K562 (cell line): Measurements from ENCODE around the gene KRT34. TPM values are rescaled to one million over a fixed set of nuclear protein-coding genes. Genes with fewer than 3 reads are reported as not detected.

ENCODE experiments used
- ATAC-seq: fragments of 200-7000 bp; cut with Tn5 transposase; 3 replicates; pipeline ENCODE4 v1.9.1; 2020; ENCODE audit warnings: moderate library complexity
- BruUV-seq: library from RNA; stranded (reverse); fragments of 400-500 nt; replicated peaks from 2 replicates; lab custom pipeline; 2021; lab: Mats Ljungman, UMichigan
- CTCF ChIA-PET: fragments of 300-600 bp; formaldehyde crosslinking; extraction: SDS; loops from one replicate; lab custom pipeline; 2021; ENCODE audit warnings: low intra/inter-chr PET ratio; lab: Yijun Ruan, JAX
- POLR2A ChIA-PET: fragments of 300-600, 350-650 bp; sonication (Branson Sonifier 250); formaldehyde crosslinking; extraction: SDS; loops from one replicate; lab custom pipeline; 2021; ENCODE audit warnings: antibody characterized with exemption, inconsistent platforms; lab: Yijun Ruan, JAX
- DNase-seq, 4 experiments: peaks; one replicate each; pipeline versions ENCODE4 v3.0.0 to v3.0.0-alpha.2; 2011 to 2018; ENCODE audit warnings: low spot score in 3 of 4, mixed read lengths in 3 of 4; ENCODE audit errors: extremely low read depth in 1 of 4
- FAIRE-seq: peaks from 2 replicates; lab custom pipeline; 2011; peaks lifted over from hg19 to GRCh38; lab: Jason Lieb, UNC
- H2AFZ ChIP-seq: 2 replicates; pipeline ENCODE4 v1.6.0; 2011; ENCODE audit warnings: low read depth, low read length, control low read depth, inconsistent platforms
- H3K27ac ChIP-seq: fragments of 200-600 bp; 3 replicates; pipeline ENCODE4 v1.8.0; 2011; ENCODE audit warnings: low read depth, mild to moderate bottlenecking, control low read depth, inconsistent platforms, low read length, moderate library complexity, mixed read lengths; ENCODE audit errors: extremely low read depth
- H3K27me3 ChIP-seq, 2 experiments: fragments of 300-600 bp in 1 of 2; 2 replicates in 1 of 2; 3 replicates in 1 of 2; pipeline versions ENCODE4 v1.6.0 to v1.8.0; 2011; ENCODE audit warnings: inconsistent platforms in 2 of 2, low read length in 2 of 2, mild to moderate bottlenecking in 1 of 2, mixed read lengths in 1 of 2, moderate library complexity in 1 of 2; ENCODE audit not compliant: control insufficient read depth in 2 of 2, insufficient read depth in 2 of 2
- H3K36me3 ChIP-seq: fragments of 300-600 bp; 3 replicates; pipeline ENCODE4 v1.8.0; 2011; ENCODE audit warnings: mild to moderate bottlenecking, low read length, inconsistent platforms; ENCODE audit not compliant: control insufficient read depth, insufficient read depth
- H3K4me1 ChIP-seq, 2 experiments: fragments of 200-600 bp in 1 of 2; replicated peaks in 1 of 2; 2 replicates in 1 of 2; 3 replicates in 1 of 2; pipeline versions ENCODE4 v1.5.1 to v1.8.0; 2011; ENCODE audit warnings: inconsistent platforms in 2 of 2, low read length in 2 of 2, mild to moderate bottlenecking in 1 of 2, mixed read lengths in 1 of 2, moderate library complexity in 1 of 2; ENCODE audit not compliant: control insufficient read depth in 2 of 2, insufficient read depth in 2 of 2
- H3K4me2 ChIP-seq: 2 replicates; pipeline ENCODE4 v1.6.1; 2011; ENCODE audit warnings: low read length, control low read depth, inconsistent platforms, mixed read lengths; ENCODE audit not compliant: insufficient read depth
- H3K4me3 ChIP-seq: fragments of 200-600 bp; sonication (generic), shearing (Covaris generic); 2 replicates; pipeline ENCODE4 v1.5.1; 2016; ENCODE audit warnings: control low read depth, inconsistent platforms
- H3K79me2 ChIP-seq: fragments of 200-600 bp; 3 replicates; pipeline ENCODE4 v1.8.0; 2011; ENCODE audit warnings: low read length, inconsistent platforms; ENCODE audit not compliant: control insufficient read depth, insufficient read depth
- H3K9ac ChIP-seq, 2 experiments: 2 replicates each; pipeline versions ENCODE4 v1.6.0 to v1.6.1; 2011; ENCODE audit warnings: low read depth in 2 of 2, low read length in 2 of 2, control low read depth in 1 of 2, inconsistent platforms in 1 of 2, mild to moderate bottlenecking in 1 of 2, mixed read lengths in 1 of 2; ENCODE audit not compliant: insufficient read depth in 1 of 2
- H3K9me1 ChIP-seq: one replicate; pipeline ENCODE4 v1.6.0; 2011; ENCODE audit warnings: inconsistent platforms, mild to moderate bottlenecking, low read length, moderate library complexity; ENCODE audit not compliant: control insufficient read depth, insufficient read depth
- H3K9me3 ChIP-seq: replicated peaks from 2 replicates; pipeline ENCODE4 v1.5.1; 2011; ENCODE audit warnings: low read depth, low read length, inconsistent platforms; ENCODE audit not compliant: control insufficient read depth, insufficient read depth
- H4K20me1 ChIP-seq: replicated peaks from 2 replicates; pipeline ENCODE4 v1.6.1; 2011; ENCODE audit warnings: low read length, inconsistent platforms, mixed read lengths; ENCODE audit not compliant: control insufficient read depth, insufficient read depth
- BMI1 ChIP-seq: fragments of 150-350 bp; IDR thresholded peaks from 2 replicates; pipeline ENCODE4 v1.6.1; 2014; ENCODE audit warnings: low read length
- CHCHD3 ChIP-seq: fragments of 250-450 bp; sonication (Bioruptor Pico); IDR thresholded peaks from 2 replicates; pipeline ENCODE4 v2.1.2; 2022; ENCODE audit warnings: mild to moderate bottlenecking
- CREB3 ChIP-seq: fragments of 450-650 bp; conservative IDR thresholded peaks from 2 replicates; pipeline ENCODE4 v1.6.1; 2016; ENCODE audit warnings: missing genetic modification characterization, low read depth, mild to moderate bottlenecking, missing compliant biosample characterization, moderate library complexity
- ESRRB ChIP-seq: fragments of 250-450 bp; sonication (Bioruptor Pico); IDR thresholded peaks from 2 replicates; pipeline ENCODE4 v1.5.0; 2020; ENCODE audit warnings: mild to moderate bottlenecking, moderate library complexity, borderline replicate concordance
- HMG20A ChIP-seq: fragments of 450-650 bp; formaldehyde crosslinking; conservative IDR thresholded peaks from 2 replicates; pipeline ENCODE4 v1.4.0; 2020; ENCODE audit warnings: mild to moderate bottlenecking, mixed read lengths
- HNRNPH1 ChIP-seq: fragments of 200-400 bp; formaldehyde crosslinking; optimal IDR thresholded peaks from 2 replicates; pipeline ENCODE3; 2017; ENCODE audit warnings: low read depth, mild to moderate bottlenecking, low read length, moderate library complexity
- IFI16 ChIP-seq: fragments of 250-450 bp; sonication (Bioruptor Pico); IDR thresholded peaks from 2 replicates; pipeline ENCODE4 v2.1.2; 2022; ENCODE audit warnings: mild to moderate bottlenecking, inconsistent platforms
- L3MBTL2 ChIP-seq: fragments of 450-650 bp; IDR thresholded peaks from 2 replicates; pipeline ENCODE4 v1.6.1; 2016; ENCODE audit warnings: mild to moderate bottlenecking, moderate library complexity
- MECOM ChIP-seq: fragments of 250-450 bp; sonication (Bioruptor Pico); IDR thresholded peaks from 2 replicates; pipeline ENCODE4 v1.8.0; 2022; ENCODE audit warnings: inconsistent platforms
- MIER1 ChIP-seq: fragments of 450-650 bp; IDR thresholded peaks from 2 replicates; pipeline ENCODE4 v1.6.1; 2016; ENCODE audit warnings: antibody characterized with exemption, mild to moderate bottlenecking, low read depth
- MTA2 ChIP-seq: fragments of 450-650 bp; IDR thresholded peaks from 2 replicates; pipeline ENCODE4 v1.6.1; 2016; ENCODE audit warnings: low read depth
- POLR2H ChIP-seq: IDR thresholded peaks from 2 replicates; pipeline ENCODE4 v1.6.1; 2016; ENCODE audit warnings: missing genetic modification characterization, low read depth, mild to moderate bottlenecking, control low read depth, missing compliant biosample characterization, moderate library complexity
- SOX6 ChIP-seq: fragments of 450-650 bp; IDR thresholded peaks from 2 replicates; pipeline ENCODE4 v1.6.1; 2014; ENCODE audit warnings: mild to moderate bottlenecking
- TEAD1 ChIP-seq, 2 experiments: fragments of 450-650 bp in 1 of 2; sonication (generic) in 1 of 2; formaldehyde crosslinking; IDR thresholded peaks; 2 replicates each; pipeline versions ENCODE4 v1.4.0 to v1.8.0; 2020 to 2022; ENCODE audit warnings: mild to moderate bottlenecking in 2 of 2, missing genetic modification reagents in 1 of 2
- TFAM ChIP-seq: fragments of 250-450 bp; sonication (Bioruptor Pico); conservative IDR thresholded peaks from 2 replicates; pipeline ENCODE4 v1.5.0; 2021; ENCODE audit warnings: mild to moderate bottlenecking, moderate library complexity
- ZNF431 ChIP-seq: sonication (generic); formaldehyde crosslinking; IDR thresholded peaks from 2 replicates; pipeline ENCODE4 v1.8.0; 2022; ENCODE audit warnings: mild to moderate bottlenecking, missing genetic modification reagents
- WGBS: fragments of 100-300 bp; shearing (Covaris generic); methylation state at CpG from one replicate; pipeline ENCODE4 v1.1.6; 2016; ENCODE audit warnings: low coverage, mixed read lengths; ENCODE audit not compliant: insufficient coverage; ENCODE audit errors: missing lambda C conversion rate; 5-methylcytosine and 5-hydroxymethylcytosine counted together
- in situ Hi-C: fragments of 300-500 bp; cut with MboI; formaldehyde crosslinking; loops from 4 replicates; pipeline ENCODE4 v1.15.0; 2018; ENCODE audit warnings: inconsistent platforms, mixed read lengths
- intact Hi-C: fragments of 100-400 bp; cut with micrococcal nuclease; formaldehyde crosslinking; loops from 2 replicates; pipeline ENCODE4 v1.14.2; 2022
- polyA plus RNA-seq, 8 experiments: library from polyadenylated mRNA; depleted of rRNA in 4 of 8; stranded (reverse) in 5 of 8; unstranded in 3 of 8; fragments of >200 nt; fragmentation: Nextera tagmentation in 2 of 8; fragmentation: Illumina TruSeq in 1 of 8; extraction: Ambion mirVana in 2 of 8; extraction: Trizol in 1 of 8; gene quantifications; 2 replicates each; pipeline versions ENCODE4 v1.2.1 to v1.2.3, GENCODE V29; 2011 to 2014; ENCODE audit warnings: inconsistent platforms in 1 of 8, missing spikeins in 1 of 8
- total RNA-seq, 7 experiments: library from RNA; depleted of rRNA in 6 of 7; stranded (reverse); fragments of >200 nt in 6 of 7; fragmentation: Illumina TruSeq in 2 of 7; extraction: Trizol in 2 of 7; gene quantifications; 2 replicates each; pipeline versions ENCODE4 v1.2.1 to v1.2.3, GENCODE V29; 2011 to 2021; ENCODE audit warnings: low replicate concordance in 1 of 7
- TF ChIP-seq, protein P1 (sequence below): fragments of 250-450 bp; sonication (Bioruptor Pico); IDR thresholded peaks from 2 replicates; pipeline ENCODE4 v1.8.0; 2021; ENCODE audit warnings: mild to moderate bottlenecking, moderate library complexity
- TF ChIP-seq, protein P2 (sequence below): sonication (generic); formaldehyde crosslinking; IDR thresholded peaks from 2 replicates; pipeline ENCODE4 v1.8.0; 2022; ENCODE audit warnings: missing genetic modification reagents, mild to moderate bottlenecking, borderline replicate concordance
- TF ChIP-seq, protein P3 (sequence below): fragments of 450-650 bp; IDR thresholded peaks from 2 replicates; pipeline ENCODE4 v1.7.1; 2018; ENCODE audit warnings: mild to moderate bottlenecking, low read depth; ENCODE audit not compliant: partially characterized antibody

KRT34 gene
- total and polyA plus RNA-seq, 9 of the 15 experiments (the other 6 are each of a cell fraction or from before 2014, with no cell fraction given): not detected

GRCh38 chr17:41419716-41420115 lies 37.6 kb upstream of the KRT34 start:
- POLR2A ChIA-PET: no interaction called here
- intact Hi-C loops: no loop called here
- no peak overlapping the region for H3K9ac ChIP-seq
- ATAC-seq: no peak
- H2AFZ ChIP-seq: no peak overlapping the region
- no peaks in the 10 kb centered on the region for H3K4me1 ChIP-seq
- H3K79me2 ChIP-seq: no peaks in the 10 kb centered on the region
- TF ChIP-seq, protein P1, sequence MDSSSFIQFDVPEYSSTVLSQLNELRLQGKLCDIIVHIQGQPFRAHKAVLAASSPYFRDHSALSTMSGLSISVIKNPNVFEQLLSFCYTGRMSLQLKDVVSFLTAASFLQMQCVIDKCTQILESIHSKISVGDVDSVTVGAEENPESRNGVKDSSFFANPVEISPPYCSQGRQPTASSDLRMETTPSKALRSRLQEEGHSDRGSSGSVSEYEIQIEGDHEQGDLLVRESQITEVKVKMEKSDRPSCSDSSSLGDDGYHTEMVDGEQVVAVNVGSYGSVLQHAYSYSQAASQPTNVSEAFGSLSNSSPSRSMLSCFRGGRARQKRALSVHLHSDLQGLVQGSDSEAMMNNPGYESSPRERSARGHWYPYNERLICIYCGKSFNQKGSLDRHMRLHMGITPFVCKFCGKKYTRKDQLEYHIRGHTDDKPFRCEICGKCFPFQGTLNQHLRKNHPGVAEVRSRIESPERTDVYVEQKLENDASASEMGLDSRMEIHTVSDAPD: no peak
- TF ChIP-seq, protein P2, sequence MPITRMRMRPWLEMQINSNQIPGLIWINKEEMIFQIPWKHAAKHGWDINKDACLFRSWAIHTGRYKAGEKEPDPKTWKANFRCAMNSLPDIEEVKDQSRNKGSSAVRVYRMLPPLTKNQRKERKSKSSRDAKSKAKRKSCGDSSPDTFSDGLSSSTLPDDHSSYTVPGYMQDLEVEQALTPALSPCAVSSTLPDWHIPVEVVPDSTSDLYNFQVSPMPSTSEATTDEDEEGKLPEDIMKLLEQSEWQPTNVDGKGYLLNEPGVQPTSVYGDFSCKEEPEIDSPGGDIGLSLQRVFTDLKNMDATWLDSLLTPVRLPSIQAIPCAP (CRISPR knock-in tag): no peak
- TF ChIP-seq ZNF431 (no peak), ESRRB (no peak), BMI1 (no peak), CHCHD3 (CRISPR knock-in tag) (no peak), POLR2H (tag) (no peak), HNRNPH1 (no peak), MTA2 (no peak), CREB3 (tag) (no peak), MECOM (CRISPR knock-in tag) (no peak), IFI16 (CRISPR knock-in tag) (no peak), TFAM (CRISPR knock-in tag) (no peak), L3MBTL2 (no peak), MIER1 (no peak), SOX6 (no peak), TEAD1 (CRISPR knock-in tag; IDR thresholded peaks at IDR 0.05) (no peak), HMG20A (CRISPR knock-in tag) (no peak)
- TF ChIP-seq, protein P3, sequence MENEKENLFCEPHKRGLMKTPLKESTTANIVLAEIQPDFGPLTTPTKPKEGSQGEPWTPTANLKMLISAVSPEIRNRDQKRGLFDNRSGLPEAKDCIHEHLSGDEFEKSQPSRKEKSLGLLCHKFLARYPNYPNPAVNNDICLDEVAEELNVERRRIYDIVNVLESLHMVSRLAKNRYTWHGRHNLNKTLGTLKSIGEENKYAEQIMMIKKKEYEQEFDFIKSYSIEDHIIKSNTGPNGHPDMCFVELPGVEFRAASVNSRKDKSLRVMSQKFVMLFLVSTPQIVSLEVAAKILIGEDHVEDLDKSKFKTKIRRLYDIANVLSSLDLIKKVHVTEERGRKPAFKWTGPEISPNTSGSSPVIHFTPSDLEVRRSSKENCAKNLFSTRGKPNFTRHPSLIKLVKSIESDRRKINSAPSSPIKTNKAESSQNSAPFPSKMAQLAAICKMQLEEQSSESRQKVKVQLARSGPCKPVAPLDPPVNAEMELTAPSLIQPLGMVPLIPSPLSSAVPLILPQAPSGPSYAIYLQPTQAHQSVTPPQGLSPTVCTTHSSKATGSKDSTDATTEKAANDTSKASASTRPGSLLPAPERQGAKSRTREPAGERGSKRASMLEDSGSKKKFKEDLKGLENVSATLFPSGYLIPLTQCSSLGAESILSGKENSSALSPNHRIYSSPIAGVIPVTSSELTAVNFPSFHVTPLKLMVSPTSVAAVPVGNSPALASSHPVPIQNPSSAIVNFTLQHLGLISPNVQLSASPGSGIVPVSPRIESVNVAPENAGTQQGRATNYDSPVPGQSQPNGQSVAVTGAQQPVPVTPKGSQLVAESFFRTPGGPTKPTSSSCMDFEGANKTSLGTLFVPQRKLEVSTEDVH: no peak
- TF ChIP-seq, all 486 proteins: peak for 0
- Histone ChIP-seq H3K9me3 (no peaks in the 10 kb centered on the region), H3K36me3 (no peaks in the 10 kb centered on the region), H3K4me3 (no peak overlapping the region), H3K9me1 (no peaks in the 10 kb centered on the region), H3K4me2 (no peak overlapping the region), H3K27me3 (peaks cover 33 to 63% of the 10 kb centered on the region in 2 experiments; a peak in 4 of 5 replicates), H4K20me1 (no peaks in the 10 kb centered on the region; the same call in 1 of the 2 replicates), H3K27ac (no peak overlapping the region)
- no TSS peak for BruUV-seq
- in situ Hi-C loops: no loop called here
- no peak for FAIRE-seq
- DNase-seq: no peak
- CTCF ChIA-PET: no interaction called here
- 2% methylated on average over 4 of the region's 4 CpGs for WGBS
